Astrocyte of the hippocampus (primary cell): Measurements from ENCODE around the gene PFDN5.
A peak's percentile ranks its signal among the peaks of the same experiment; 100 is the strongest.
"Not testable (repeated sequence)": the region's sequence is repeated elsewhere in the genome, so short reads cannot be mapped to it uniquely, and the experiment has no call there.

Source experiments
- DNase-seq: peaks from one replicate; pipeline ENCODE4 v3.0.0; 2011; ENCODE audit warnings: low read depth, low spot score

The PFDN5 gene

GRCh38 chr12:53327435-53328042 is 32.2 kb downstream of the PFDN5 start:
- DNase-seq: peak; percentile 25

DNA sequence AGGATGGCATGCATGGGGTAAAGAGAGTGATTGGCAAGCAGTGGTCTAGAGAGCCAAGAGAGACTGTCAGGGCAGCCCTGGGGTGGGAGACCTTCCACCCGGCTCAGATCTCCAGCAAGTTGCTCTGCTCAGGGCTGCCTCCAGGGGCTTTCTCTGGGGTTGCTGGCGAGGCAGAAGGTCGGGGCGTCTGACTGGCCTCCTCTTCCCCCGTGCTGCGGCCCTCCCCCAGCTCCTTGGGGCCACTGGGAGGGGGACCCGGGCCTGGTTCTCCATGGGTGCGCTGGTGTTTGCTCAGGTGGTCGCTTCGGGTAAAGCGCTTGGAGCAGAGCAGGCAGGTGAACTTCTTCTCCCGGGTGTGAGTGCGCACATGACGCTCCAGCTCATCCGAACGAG is 32.7 kb downstream of the PFDN5 start:
- no peak for DNase-seq

GRCh38 chr12:53330671-53331070 is 35.3 kb downstream of the PFDN5 start:
- DNase-seq: no peak

- DNase-seq: not testable (repeated sequence)
Observed at GRCh38 chr12:53332339-53332738, 37.0 kb downstream of the PFDN5 start.

DNA sequence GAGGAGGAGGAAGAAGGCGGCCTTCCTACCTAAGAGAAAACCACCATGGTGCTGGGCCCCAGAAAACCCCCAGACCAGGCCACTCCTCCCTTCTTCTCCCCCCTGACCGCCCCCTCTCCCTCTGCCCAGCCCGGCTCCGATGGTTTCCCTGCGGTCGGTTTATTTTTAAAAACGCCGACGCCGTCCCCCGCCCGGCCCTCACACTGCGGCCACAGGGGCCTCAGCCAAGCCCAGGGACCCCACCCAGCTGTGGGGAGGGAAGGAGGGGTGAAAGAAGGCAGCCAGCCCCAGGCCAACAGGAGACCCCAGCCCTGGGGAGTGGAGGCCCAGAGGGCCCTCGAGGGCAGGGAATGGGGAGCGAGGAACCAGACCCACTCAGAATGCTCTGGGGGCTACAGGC is 37.4 kb downstream of the PFDN5 start:
- no peak for DNase-seq

- no peak for DNase-seq
Observed at GRCh38 chr12:53333289-53333688, 37.9 kb downstream of the PFDN5 start.

GRCh38 chr12:53333845-53334244 is 38.5 kb downstream of the PFDN5 start:
- no peak for DNase-seq

GRCh38 chr12:53334822-53335221 is 39.5 kb downstream of the PFDN5 start:
- no peak for DNase-seq

DNA sequence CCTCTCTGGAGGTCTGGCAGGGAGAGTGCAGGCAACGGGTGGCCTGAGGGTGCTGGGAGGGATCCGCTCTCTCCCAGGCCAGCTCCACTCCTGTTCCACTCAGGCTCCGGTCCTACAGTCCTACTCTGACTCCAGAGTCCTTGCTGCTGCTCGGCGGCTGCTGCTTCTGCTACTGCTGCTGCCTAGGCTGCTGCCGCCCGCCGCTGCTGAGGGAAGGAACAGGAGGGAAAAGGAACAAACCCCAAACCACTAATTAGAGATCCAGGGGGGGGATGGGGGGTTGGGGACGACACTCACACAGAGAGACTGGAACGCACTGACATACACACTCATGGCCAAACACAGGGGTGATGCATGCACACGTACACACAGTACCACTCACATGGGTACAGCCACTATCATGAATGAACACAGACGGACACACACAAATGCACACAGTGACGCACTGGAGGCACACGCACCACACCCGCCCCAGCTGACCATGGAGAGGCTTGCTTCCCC is 40.9 kb downstream of the PFDN5 start, which contains the start of gene SP7:
SP7 (minus strand) TSS at position 174 of the 501 bp plus-strand sequence. CDS start 708 bp downstream, outside the sequence.
- DNase-seq: peak; percentile 57

DNA sequence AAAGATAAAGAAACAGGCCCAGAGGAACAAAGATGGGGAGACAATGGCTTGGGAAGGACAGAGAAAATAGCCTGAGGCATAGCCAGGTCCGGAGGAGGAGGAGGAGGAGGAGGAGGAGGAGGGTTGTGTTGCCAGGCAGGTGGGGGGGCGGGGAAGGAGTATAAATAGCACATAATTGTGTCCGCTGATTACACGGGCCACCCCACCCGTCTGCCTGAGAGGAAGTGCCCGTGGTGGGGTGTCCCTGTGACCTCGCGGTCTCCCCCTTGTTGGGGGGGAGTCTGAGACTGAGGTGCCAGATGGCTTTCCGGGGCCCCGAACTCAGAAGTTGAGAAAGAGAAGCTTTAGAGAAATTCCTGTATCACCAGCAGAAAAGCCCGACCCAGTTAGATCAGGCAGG is 42.7 kb downstream of the PFDN5 start:
- DNase-seq: no peak

GRCh38 chr12:53338916-53339315 is 43.6 kb downstream of the PFDN5 start:
- DNase-seq: no peak

- DNase-seq: no peak
Observed at GRCh38 chr12:53340398-53340797, 45.1 kb downstream of the PFDN5 start.

DNA sequence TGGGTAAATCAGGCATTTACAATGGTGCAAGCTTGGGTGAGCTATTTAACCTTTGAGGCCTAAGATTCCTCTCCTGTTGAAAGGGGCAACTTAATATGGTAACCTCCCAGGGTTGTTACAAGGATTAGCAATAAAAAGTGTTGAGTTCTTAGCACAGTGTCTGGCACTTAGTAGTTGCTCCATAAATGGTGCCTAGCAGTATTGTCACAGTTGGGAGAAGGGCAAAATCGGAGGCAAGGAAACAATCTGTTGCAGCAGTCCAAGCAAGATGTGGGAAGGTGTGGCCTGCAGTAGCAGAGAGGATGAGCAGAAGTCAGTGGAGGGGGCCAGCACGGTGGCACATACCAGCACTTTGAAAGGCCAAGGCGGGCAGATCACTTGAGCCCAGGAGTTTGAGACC is 48.1 kb downstream of the PFDN5 start:
- no peak for DNase-seq

GRCh38 chr12:53343969-53344368 is 48.6 kb downstream of the PFDN5 start:
- DNase-seq: no peak

DNA sequence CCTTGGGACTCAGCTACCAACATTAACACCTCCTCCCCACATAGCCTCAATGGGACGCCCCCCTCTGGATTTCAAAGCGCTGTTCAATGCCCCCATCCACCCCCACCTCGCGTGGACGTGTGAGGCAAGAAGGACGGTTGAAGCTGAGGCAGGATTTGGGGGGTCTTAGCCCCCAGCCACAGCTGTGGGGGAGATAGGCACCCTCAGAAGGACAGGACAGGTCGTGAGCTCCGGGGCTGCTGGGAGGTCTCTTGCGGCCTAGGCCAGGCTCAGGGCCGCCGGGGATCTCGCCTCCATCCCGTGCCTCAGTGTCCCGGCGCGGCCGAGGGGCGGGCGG is 49.1 kb downstream of the PFDN5 start:
- DNase-seq: no peak

DNA sequence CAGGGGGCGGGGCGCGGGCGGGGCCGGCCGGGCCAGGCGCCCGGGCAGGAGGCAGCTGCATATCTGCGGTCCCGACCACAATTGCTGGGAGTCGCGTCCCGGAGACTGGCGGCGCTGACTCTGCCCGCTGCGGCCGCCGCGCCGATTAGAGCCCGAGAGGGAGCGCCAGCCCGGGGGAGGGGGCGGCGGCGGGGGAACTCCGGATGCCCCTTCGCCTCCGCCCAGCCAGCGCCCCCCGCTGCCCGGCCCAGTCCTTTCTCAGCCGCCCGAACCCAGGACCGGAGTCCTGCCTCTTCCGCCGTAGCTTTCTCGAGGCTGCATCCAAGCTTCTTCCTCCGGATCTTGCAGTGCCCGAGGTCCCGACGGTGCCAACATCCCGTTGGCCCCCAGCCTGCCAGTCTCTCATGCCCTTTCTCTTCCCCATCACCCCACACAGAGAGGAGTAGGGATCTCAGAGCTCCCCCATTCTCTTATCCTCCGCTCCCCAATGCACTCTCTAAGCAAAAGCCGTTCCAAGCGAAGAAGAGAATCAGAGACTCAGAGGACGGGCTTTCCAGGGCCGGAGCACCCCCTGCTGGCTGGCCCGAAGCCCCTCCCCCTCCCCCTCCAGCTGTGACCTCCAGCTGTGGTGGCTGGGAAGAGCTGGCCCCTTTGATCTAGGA is 49.6 kb downstream of the PFDN5 start:
- peak; percentile 93 for DNase-seq

- DNase-seq: peak; percentile 30
Observed at GRCh38 chr12:53345486-53346188, 50.3 kb downstream of the PFDN5 start.

- DNase-seq: no peak
Observed at GRCh38 chr12:53346491-53346890, 51.1 kb downstream of the PFDN5 start.

- no peak for DNase-seq
Observed at GRCh38 chr12:53347905-53348304, 52.6 kb downstream of the PFDN5 start.
